Testis (tissue), 3 donors: Measurements from ENCODE around the gene UROS. TPM values are rescaled to one million over a fixed set of nuclear protein-coding genes. Genes with fewer than 3 reads are reported as not detected.

Experiments
- DNase-seq: peaks from one replicate; pipeline ENCODE4 v3.0.0-alpha.2; 2019
- H3K27ac ChIP-seq, 2 donors: fragments of 200-600 bp; sonication (generic); one replicate each; pipeline ENCODE4 v1.5.1; 2019
- H3K27me3 ChIP-seq: fragments of 200-600 bp; sonication (generic); one replicate; pipeline ENCODE4 v1.5.1; 2019
- H3K36me3 ChIP-seq: fragments of 200-600 bp; sonication (generic); one replicate; pipeline ENCODE4 v1.5.1; 2017; ENCODE audit warnings: low read depth; ENCODE audit errors: missing control alignments
- H3K4me1 ChIP-seq: fragments of 200-600 bp; sonication (generic); one replicate; pipeline ENCODE4 v1.5.1; 2019
- H3K4me3 ChIP-seq, 2 donors: fragments of 200-600 bp; sonication (generic); one replicate each; pipeline ENCODE4 v1.5.1; 2017 to 2019
- H3K9me3 ChIP-seq: fragments of 200-600 bp; sonication (generic); one replicate; pipeline ENCODE4 v1.5.1; 2017
- POLR2A ChIP-seq: fragments of 450-650 bp; IDR thresholded peaks from one replicate; pipeline ENCODE4 v1.6.1; 2017; ENCODE audit warnings: antibody characterized with exemption, mild to moderate bottlenecking, moderate library complexity
- WGBS, 2 donors: methylation state at CpG; one replicate each; pipeline ENCODE4 v1.1.5; 2018; 5-methylcytosine and 5-hydroxymethylcytosine counted together
- intact Hi-C: fragments of 100-400 bp; cut with DNase I; formaldehyde crosslinking; loops from one replicate; pipeline ENCODE4 v1.15.1; 2023; ENCODE audit warnings: low total_unique reads
- polyA plus RNA-seq: library from polyadenylated mRNA; stranded (reverse); fragments of 350-450 nt; fragmentation: Illumina TruSeq; extraction: RNeasy Lipid Tissue Mini Kit (QIAGEN cat#74804); gene quantifications from one replicate; pipeline ENCODE4 v1.2.3, GENCODE V29; 2014; ENCODE audit warnings: low read depth, low replicate concordance; ENCODE audit not compliant: insufficient read depth
- total RNA-seq, 2 donors: library from RNA; depleted of rRNA; stranded (reverse); fragments of >200 nt; gene quantifications; one replicate each; pipeline ENCODE4 v1.2.3, GENCODE V29; 2016
- TF ChIP-seq, protein P1 (sequence below), 3 experiments: fragments of 450-650 bp in 2 of 3; fragments of 200-600 bp in 1 of 3; sonication (generic) in 1 of 3; IDR thresholded peaks; one replicate each; pipeline ENCODE4 v1.5.1; 2016 to 2019; ENCODE audit warnings: antibody characterized with exemption in 3 of 3, mild to moderate bottlenecking in 2 of 3, moderate library complexity in 1 of 3

The UROS gene
- total and polyA plus RNA-seq, 3 donors from 2014 or later: 62.5 to 70.3 (median 69.2) TPM

DNA sequence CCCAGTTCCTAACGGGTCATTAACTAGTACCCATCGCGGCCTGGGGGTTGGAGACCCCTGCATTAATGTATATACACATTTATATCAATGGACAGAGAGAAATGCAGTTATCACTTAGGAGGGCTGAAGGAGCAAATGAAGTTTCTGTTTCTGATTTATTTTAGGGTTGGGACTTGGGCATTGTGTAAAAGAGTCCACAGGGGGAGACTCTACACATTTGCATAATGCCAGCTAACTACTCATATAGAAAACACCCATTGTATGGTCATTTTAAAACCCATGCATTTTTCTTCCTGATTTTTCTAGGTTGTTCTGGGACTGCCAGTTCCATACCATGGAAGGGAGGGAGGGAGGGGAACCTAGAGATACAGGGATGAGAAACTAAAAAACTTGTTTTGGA lies 23.8 kb upstream of the UROS start:
- no peaks in the 10 kb centered on the region for H3K27me3 ChIP-seq
- H3K9me3 ChIP-seq: no peaks in the 10 kb centered on the region
- intact Hi-C loops: no loop called here
- no peaks in the 10 kb centered on the region for H3K36me3 ChIP-seq
- no peak for TF ChIP-seq POLR2A
- TF ChIP-seq, protein P1, sequence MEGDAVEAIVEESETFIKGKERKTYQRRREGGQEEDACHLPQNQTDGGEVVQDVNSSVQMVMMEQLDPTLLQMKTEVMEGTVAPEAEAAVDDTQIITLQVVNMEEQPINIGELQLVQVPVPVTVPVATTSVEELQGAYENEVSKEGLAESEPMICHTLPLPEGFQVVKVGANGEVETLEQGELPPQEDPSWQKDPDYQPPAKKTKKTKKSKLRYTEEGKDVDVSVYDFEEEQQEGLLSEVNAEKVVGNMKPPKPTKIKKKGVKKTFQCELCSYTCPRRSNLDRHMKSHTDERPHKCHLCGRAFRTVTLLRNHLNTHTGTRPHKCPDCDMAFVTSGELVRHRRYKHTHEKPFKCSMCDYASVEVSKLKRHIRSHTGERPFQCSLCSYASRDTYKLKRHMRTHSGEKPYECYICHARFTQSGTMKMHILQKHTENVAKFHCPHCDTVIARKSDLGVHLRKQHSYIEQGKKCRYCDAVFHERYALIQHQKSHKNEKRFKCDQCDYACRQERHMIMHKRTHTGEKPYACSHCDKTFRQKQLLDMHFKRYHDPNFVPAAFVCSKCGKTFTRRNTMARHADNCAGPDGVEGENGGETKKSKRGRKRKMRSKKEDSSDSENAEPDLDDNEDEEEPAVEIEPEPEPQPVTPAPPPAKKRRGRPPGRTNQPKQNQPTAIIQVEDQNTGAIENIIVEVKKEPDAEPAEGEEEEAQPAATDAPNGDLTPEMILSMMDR (IDR thresholded peaks at IDR 0.05): no peak
- WGBS, 2 donors: 83 to 90% methylated on average over 3 of the region's 3 CpGs
- DNase-seq: no peak
- H3K27ac ChIP-seq: no peak overlapping the region
- peaks cover 36% of the 10 kb centered on the region for H3K4me1 ChIP-seq
- no peak overlapping the region for H3K4me3 ChIP-seq

DNA sequence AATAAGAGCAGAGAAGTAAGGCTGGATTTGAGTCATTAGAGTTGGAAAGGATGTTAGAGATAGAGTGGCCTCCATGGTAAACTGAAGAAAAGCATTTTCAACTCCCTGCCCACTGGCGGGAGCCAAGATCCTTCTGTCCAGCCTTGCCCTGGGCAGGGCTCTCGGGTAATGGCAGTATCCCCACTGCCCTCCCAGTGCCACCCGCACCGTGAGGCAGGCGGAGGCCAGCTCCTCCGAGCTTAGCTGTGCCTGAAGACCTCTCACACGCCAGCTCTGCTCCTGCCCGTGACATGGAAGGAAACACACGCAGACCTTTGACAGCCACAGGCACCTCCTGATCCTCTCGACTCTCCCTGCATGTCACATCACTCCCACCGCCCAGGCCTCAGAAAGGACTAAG lies 22.6 kb upstream of the UROS start:
- intact Hi-C loops: no loop called here
- TF ChIP-seq POLR2A: no peak
- TF ChIP-seq, protein P1 (IDR thresholded peaks at IDR 0.05): no peak
- Histone ChIP-seq H3K36me3 (no peaks in the 10 kb centered on the region), H3K27me3 (no peaks in the 10 kb centered on the region), H3K9me3 (no peaks in the 10 kb centered on the region), H3K4me3 (no peak overlapping the region), H3K27ac (peak overlapping the region in 1 of 2 donors; percentile 64), H3K4me1 (peaks cover 36% of the 10 kb centered on the region)
- no peak for DNase-seq
- WGBS, 2 donors: 93% methylated on average over 11 of the region's 11 CpGs

DNA sequence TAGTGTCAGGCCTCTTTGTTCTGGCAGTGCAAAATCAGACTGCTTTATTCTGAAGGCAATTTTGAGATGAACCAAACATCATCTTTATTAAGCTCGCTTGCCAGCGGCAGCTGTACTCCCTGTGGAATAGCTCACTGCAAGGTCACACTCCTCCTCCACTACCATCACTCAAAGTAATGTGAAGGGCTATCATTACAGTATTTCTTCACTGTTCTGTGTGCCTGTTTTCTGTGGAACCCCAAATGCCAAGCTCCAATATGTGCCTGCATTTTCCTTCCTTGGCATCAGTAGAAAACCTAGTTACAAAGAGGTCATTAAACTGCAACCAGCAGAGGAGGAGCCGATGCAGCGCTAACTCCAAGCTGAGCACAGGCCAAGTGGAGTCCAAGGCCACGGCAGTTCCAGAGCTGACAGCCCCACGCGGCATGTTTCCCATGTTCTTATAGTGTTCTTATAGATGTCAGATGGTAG lies 21.7 kb upstream of the UROS start:
- no peaks in the 10 kb centered on the region for H3K27me3 ChIP-seq
- peak; percentile 73 for DNase-seq
- H3K4me3 ChIP-seq: no peak overlapping the region
- H3K4me1 ChIP-seq: peaks cover 36% of the 10 kb centered on the region
- H3K9me3 ChIP-seq: no peaks in the 10 kb centered on the region
- TF ChIP-seq, protein P1 (IDR thresholded peaks at IDR 0.05): no peak
- no peak for TF ChIP-seq POLR2A
- 26 to 30% methylated on average over 7 of the region's 7 CpGs for WGBS, 2 donors
- no peaks in the 10 kb centered on the region for H3K36me3 ChIP-seq
- H3K27ac ChIP-seq: peak overlapping the region in 1 of 2 donors; percentile 64
- intact Hi-C loops: no loop called here

DNA sequence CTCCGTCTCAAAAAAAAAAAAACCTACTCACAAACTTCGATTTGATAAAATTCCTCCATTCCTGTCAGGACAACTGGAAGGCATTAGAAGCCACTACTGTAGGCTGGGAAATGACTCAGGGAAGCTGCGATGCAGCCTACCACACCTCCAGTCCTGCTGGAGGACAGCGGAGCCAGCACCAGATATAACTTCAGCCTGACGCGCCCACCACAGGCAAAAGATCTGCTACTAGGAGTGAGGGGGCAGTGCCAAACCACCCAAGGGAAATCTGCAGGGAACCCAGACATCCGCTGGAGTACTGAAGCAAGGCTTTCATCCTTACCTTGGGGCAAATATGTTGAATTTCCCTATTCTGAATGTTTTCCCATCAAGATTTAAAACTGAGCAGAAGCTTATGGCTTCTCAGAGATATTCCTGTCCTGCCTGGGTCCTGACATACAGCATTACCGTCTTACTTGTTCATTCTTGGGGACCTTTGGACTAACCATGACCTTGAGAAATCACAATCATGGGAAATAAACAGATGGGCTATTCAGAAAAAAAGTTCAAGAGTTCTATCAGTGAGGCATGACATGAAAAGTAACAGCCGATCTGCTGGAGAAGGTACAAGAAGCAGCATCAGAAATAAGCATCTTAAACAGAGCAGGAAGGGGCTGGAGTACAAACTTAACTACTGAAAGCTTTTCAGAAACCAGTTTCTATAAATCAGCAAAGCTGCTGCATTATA lies 20.7 kb upstream of the UROS start:
- H3K36me3 ChIP-seq: no peaks in the 10 kb centered on the region
- intact Hi-C loops: no loop called here
- no peak overlapping the region for H3K4me3 ChIP-seq
- peaks cover 28% of the 10 kb centered on the region for H3K4me1 ChIP-seq
- peak; percentile 31 for DNase-seq
- WGBS, 2 donors: 56 to 63% methylated on average over 9 of the region's 9 CpGs
- no peaks in the 10 kb centered on the region for H3K27me3 ChIP-seq
- no peak for TF ChIP-seq POLR2A
- TF ChIP-seq, protein P1 (IDR thresholded peaks at IDR 0.05): no peak
- no peaks in the 10 kb centered on the region for H3K9me3 ChIP-seq
- peak overlapping the region; percentile 6 to 34 for H3K27ac ChIP-seq

DNA sequence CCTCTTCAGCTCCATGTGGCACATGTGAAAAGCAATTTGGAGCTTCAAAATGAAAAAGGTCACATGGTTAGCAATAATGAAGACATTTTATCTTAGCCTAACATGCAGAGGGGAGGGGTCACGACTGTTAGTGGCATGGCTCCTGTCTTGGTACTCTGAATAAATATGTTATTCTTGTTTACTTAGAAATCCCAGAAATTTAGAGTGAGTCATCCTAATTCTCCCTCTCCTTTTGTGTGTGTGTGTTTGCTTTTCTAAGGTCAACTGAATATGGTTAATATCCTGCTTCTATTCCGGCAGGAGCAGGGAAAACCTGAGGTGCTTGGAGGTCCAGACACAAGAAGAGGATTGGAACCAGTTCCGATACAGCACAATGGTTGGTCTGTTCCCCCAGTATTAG lies 17.9 kb upstream of the UROS start:
- Histone ChIP-seq H3K27ac (no peak overlapping the region), H3K36me3 (no peaks in the 10 kb centered on the region), H3K27me3 (no peaks in the 10 kb centered on the region), H3K9me3 (no peaks in the 10 kb centered on the region), H3K4me1 (peaks cover 25% of the 10 kb centered on the region), H3K4me3 (no peak overlapping the region)
- 87 to 88% methylated on average over 3 of the region's 3 CpGs for WGBS, 2 donors
- DNase-seq: no peak
- TF ChIP-seq POLR2A: no peak
- TF ChIP-seq, protein P1 (IDR thresholded peaks at IDR 0.05): no peak
- intact Hi-C loops: no loop called here
